Neuronal stem cell (in vitro differentiated cells): ENCODE data around the gene BCAN.
"Not testable (repeated sequence)": the region's sequence is repeated elsewhere in the genome, so short reads cannot be mapped to it uniquely, and the experiment has no call there.

Source experiments
- DNase-seq: peaks from one replicate; pipeline ENCODE4 v3.0.0-alpha.2; 2013; ENCODE audit warnings: low spot score
- H2AFZ ChIP-seq: one replicate; pipeline ENCODE4 v1.6.1; 2013; ENCODE audit warnings: mild to moderate bottlenecking, low read length, inconsistent platforms
- H2AK5ac ChIP-seq: 2 replicates; pipeline ENCODE4 v1.6.1; 2013; ENCODE audit warnings: low read depth, mild to moderate bottlenecking, inconsistent platforms, low read length, moderate library complexity, mixed read lengths
- H2BK120ac ChIP-seq: 2 replicates; pipeline ENCODE4 v1.6.1; 2013; ENCODE audit warnings: low read depth, mild to moderate bottlenecking, inconsistent platforms, low read length, moderate library complexity, mixed read lengths
- H2BK12ac ChIP-seq: one replicate; pipeline ENCODE4 v1.6.1; 2013; ENCODE audit warnings: low read length, inconsistent platforms
- H2BK15ac ChIP-seq: 2 replicates; pipeline ENCODE4 v1.6.1; 2013; ENCODE audit warnings: mild to moderate bottlenecking, low read length, inconsistent platforms, mixed read lengths
- H2BK5ac ChIP-seq: one replicate; pipeline ENCODE4 v1.6.1; 2013; ENCODE audit warnings: inconsistent platforms, mild to moderate bottlenecking, low read length, moderate library complexity
- H3K14ac ChIP-seq: one replicate; pipeline ENCODE4 v1.6.1; 2013; ENCODE audit warnings: low read length, inconsistent platforms
- H3K18ac ChIP-seq: 2 replicates; pipeline ENCODE4 v1.6.1; 2013; ENCODE audit warnings: low read length, inconsistent platforms
- H3K23ac ChIP-seq: 2 replicates; pipeline ENCODE4 v1.6.1; 2013; ENCODE audit warnings: low read depth, mild to moderate bottlenecking, mixed read lengths, low read length, inconsistent platforms; ENCODE audit not compliant: poor library complexity
- H3K27ac ChIP-seq: replicated peaks from 3 replicates; pipeline ENCODE4 v1.5.1; 2013; ENCODE audit warnings: low read length, inconsistent platforms
- H3K27me3 ChIP-seq, 3 experiments: 2 replicates each; pipeline ENCODE4 v1.6.1; 2013; ENCODE audit warnings: low read length in 3 of 3, mild to moderate bottlenecking in 2 of 3, inconsistent platforms in 1 of 3, low read depth in 1 of 3, mixed read lengths in 1 of 3, moderate library complexity in 1 of 3; ENCODE audit not compliant: control insufficient read depth in 3 of 3, insufficient read depth in 3 of 3
- H3K36me3 ChIP-seq, 2 donors: replicated peaks in 1 of 2; 2 replicates each; pipeline ENCODE4 v1.6.1; 2013; ENCODE audit warnings: low read length in 2 of 2; ENCODE audit not compliant: control insufficient read depth in 2 of 2, insufficient read depth in 2 of 2
- H3K4ac ChIP-seq: 2 replicates; pipeline ENCODE4 v1.6.1; 2013; ENCODE audit warnings: inconsistent platforms, mild to moderate bottlenecking, low read length, moderate library complexity
- H3K4me1 ChIP-seq, 2 donors: 1 replicate in 1 of 2; 2 replicates in 1 of 2; pipeline ENCODE4 v1.6.1; 2013; ENCODE audit warnings: low read length in 2 of 2, low read depth in 1 of 2; ENCODE audit not compliant: control insufficient read depth in 2 of 2, insufficient read depth in 1 of 2
- H3K4me2 ChIP-seq: one replicate; pipeline ENCODE4 v1.6.1; 2013; ENCODE audit warnings: mild to moderate bottlenecking, low read length, inconsistent platforms; ENCODE audit not compliant: insufficient read depth, poor library complexity, severe bottlenecking
- H3K4me3 ChIP-seq, 2 donors: 2 replicates each; pipeline ENCODE4 v1.5.1; 2013; ENCODE audit warnings: low read length in 2 of 2, mild to moderate bottlenecking in 2 of 2, inconsistent platforms in 1 of 2, moderate library complexity in 1 of 2
- H3K79me1 ChIP-seq: one replicate; pipeline ENCODE4 v1.6.1; 2013; ENCODE audit warnings: low read depth, mild to moderate bottlenecking, inconsistent platforms, low read length, moderate library complexity
- H3K9ac ChIP-seq: one replicate; pipeline ENCODE4 v1.6.1; 2013; ENCODE audit warnings: mild to moderate bottlenecking, low read depth, low read length, inconsistent platforms; ENCODE audit not compliant: poor library complexity
- H3K9me3 ChIP-seq, 2 donors: replicated peaks in 1 of 2; 2 replicates each; pipeline versions ENCODE3 to v1.6.1; 2013; ENCODE audit warnings: low read length in 2 of 2, mild to moderate bottlenecking in 2 of 2, inconsistent platforms in 1 of 2, low read depth in 1 of 2, mixed read lengths in 1 of 2, moderate library complexity in 1 of 2; ENCODE audit not compliant: control insufficient read depth in 2 of 2, insufficient read depth in 1 of 2
- H4K8ac ChIP-seq: one replicate; pipeline ENCODE4 v1.6.1; 2013; ENCODE audit warnings: low read depth, mild to moderate bottlenecking, inconsistent platforms, low read length, moderate library complexity
- H4K91ac ChIP-seq: one replicate; pipeline ENCODE4 v1.6.1; 2013; ENCODE audit warnings: low read length, low read depth, mild to moderate bottlenecking, inconsistent platforms; ENCODE audit not compliant: poor library complexity
- WGBS, 2 donors: extraction: QIAGEN DNeasy Blood & Tissue Kit; methylation state at CpG; one replicate each; pipeline ENCODE4 v1.1.7; 2013; ENCODE audit warnings: missing lambda C conversion rate in 2 of 2, mixed read lengths in 1 of 2; ENCODE audit not compliant: insufficient read length in 2 of 2, insufficient replicate concordance in 1 of 2; ENCODE audit errors: extremely low coverage in 2 of 2; 5-methylcytosine and 5-hydroxymethylcytosine counted together

Gene BCAN

GRCh38 chr1:156601892-156602291, 40.0 kb upstream of the BCAN start:
- no peaks in the 10 kb centered on the region for H3K9me3 ChIP-seq

GRCh38 chr1:156602557-156602993, 39.3 kb upstream of the BCAN start:
- no peak overlapping the region for H3K9ac ChIP-seq
- no peak overlapping the region for H3K23ac ChIP-seq
- no peak overlapping the region for H3K4ac ChIP-seq
- no peak overlapping the region for H3K14ac ChIP-seq
- H2BK5ac ChIP-seq, result no peak overlapping the region
- no peak overlapping the region for H3K27ac ChIP-seq
- no peak overlapping the region for H4K91ac ChIP-seq
- no peak overlapping the region for H2AK5ac ChIP-seq
- H4K8ac ChIP-seq, result no peak overlapping the region
- no peak for DNase-seq
- peak overlapping the region; percentile 79 for H3K18ac ChIP-seq
- no peak overlapping the region for H2BK12ac ChIP-seq
- H3K27me3 ChIP-seq, result no peaks in the 10 kb centered on the region
- H3K4me2 ChIP-seq, result no peak overlapping the region
- H2AFZ ChIP-seq, result peak overlapping the region; percentile 36
- H3K36me3 ChIP-seq, result peaks cover 11 to 22% of the 10 kb centered on the region in 2 donors
- no peak overlapping the region for H2BK120ac ChIP-seq
- peaks cover 4% of the 10 kb centered on the region for H3K79me1 ChIP-seq
- WGBS, 2 donors, result no CpG with 5 or more reads among the region's 10 CpGs
- peaks cover 2 to 5% of the 10 kb centered on the region in 2 donors for H3K4me1 ChIP-seq
- no peaks in the 10 kb centered on the region for H3K9me3 ChIP-seq
- H3K4me3 ChIP-seq, result no peak overlapping the region
- H2BK15ac ChIP-seq, result no peak overlapping the region

More at GRCh38 chr1:156601892-156602291, 40.0 kb upstream of the BCAN start:
- no CpG with 5 or more reads among the region's 12 CpGs for WGBS, 2 donors
- H4K91ac ChIP-seq, result no peak overlapping the region
- peaks cover 4% of the 10 kb centered on the region for H3K79me1 ChIP-seq
- no peak overlapping the region for H3K18ac ChIP-seq
- H3K27ac ChIP-seq, result peak overlapping the region; percentile 82
- no peaks in the 10 kb centered on the region for H3K27me3 ChIP-seq
- H2BK15ac ChIP-seq, result no peak overlapping the region
- no peak overlapping the region for H2BK12ac ChIP-seq
- H3K4me3 ChIP-seq, result peak overlapping the region; percentile 74 to 86
- no peak overlapping the region for H3K4ac ChIP-seq
- no peak overlapping the region for H3K23ac ChIP-seq
- peaks cover 2 to 5% of the 10 kb centered on the region in 2 donors for H3K4me1 ChIP-seq
- no peak for DNase-seq
- H4K8ac ChIP-seq, result no peak overlapping the region
- H2BK5ac ChIP-seq, result peak overlapping the region; percentile 30
- H2AK5ac ChIP-seq, result no peak overlapping the region
- H3K14ac ChIP-seq, result no peak overlapping the region
- no peak overlapping the region for H3K9ac ChIP-seq
- peak overlapping the region; percentile 54 for H3K4me2 ChIP-seq
- H2AFZ ChIP-seq, result peak overlapping the region; percentile 93
- peaks cover 15 to 29% of the 10 kb centered on the region in 2 donors for H3K36me3 ChIP-seq
- no peak overlapping the region for H2BK120ac ChIP-seq

- H3K4ac ChIP-seq, H3K27me3 ChIP-seq, H2BK5ac ChIP-seq, H3K4me1 ChIP-seq, H3K79me1 ChIP-seq, H3K23ac ChIP-seq, H2BK120ac ChIP-seq, H3K14ac ChIP-seq, H4K8ac ChIP-seq, H3K36me3 ChIP-seq, H3K4me3 ChIP-seq, H3K9me3 ChIP-seq, H2AFZ ChIP-seq, H4K91ac ChIP-seq, H2BK15ac ChIP-seq, H3K9ac ChIP-seq, H3K27ac ChIP-seq, DNase-seq, H3K18ac ChIP-seq, H3K4me2 ChIP-seq, H2BK12ac ChIP-seq, H2AK5ac ChIP-seq: not testable (repeated sequence)
- WGBS, 2 donors, result no CpG with 5 or more reads among the region's 4 CpGs
Measured at GRCh38 chr1:156607344-156607743, 34.6 kb upstream of the BCAN start.

GRCh38 chr1:156608036-156608674, 33.8 kb upstream of the BCAN start:
- H3K4me2 ChIP-seq, result no peak overlapping the region
- H2BK12ac ChIP-seq, result no peak overlapping the region
- H3K9me3 ChIP-seq, result no peaks in the 10 kb centered on the region
- H3K18ac ChIP-seq, result no peak overlapping the region
- H3K4ac ChIP-seq, result no peak overlapping the region
- no peak overlapping the region for H3K14ac ChIP-seq
- H2BK15ac ChIP-seq, result no peak overlapping the region
- no peaks in the 10 kb centered on the region for H3K79me1 ChIP-seq
- no peak overlapping the region for H2AFZ ChIP-seq
- WGBS, 2 donors, result no CpG with 5 or more reads among the region's 7 CpGs
- no peak overlapping the region for H4K8ac ChIP-seq
- no peak overlapping the region for H3K27ac ChIP-seq
- no peaks in the 10 kb centered on the region for H3K36me3 ChIP-seq
- H3K9ac ChIP-seq, result no peak overlapping the region
- H3K27me3 ChIP-seq, result peaks cover 0 to 5% (median 0%) of the 10 kb centered on the region in 3 experiments
- H3K4me3 ChIP-seq, result no peak overlapping the region
- no peak overlapping the region for H4K91ac ChIP-seq
- H2BK120ac ChIP-seq, result no peak overlapping the region
- H2BK5ac ChIP-seq, result no peak overlapping the region
- H3K4me1 ChIP-seq, result no peaks in the 10 kb centered on the region
- H2AK5ac ChIP-seq, result no peak overlapping the region
- H3K23ac ChIP-seq, result no peak overlapping the region
- no peak for DNase-seq
